Measurements from ENCODE around the gene EMILIN2. TPM values are rescaled to one million over a fixed set of nuclear protein-coding genes. Genes with fewer than 3 reads are reported as not detected.

EMILIN2 gene
- total RNA-seq, 1 experiment from 2014 or later = 20.0 TPM

GRCh38 chr18:2921778-2922177, 75.0 kb downstream of the EMILIN2 start:
- Histone ChIP-seq H4K20me1 (ENCODE audit: control insufficient read depth, insufficient read depth, insufficient read length) (no peaks in the 10 kb centered on the region), H3K9ac (ENCODE audit: extremely low read depth, insufficient read length, low read length) (no peak overlapping the region), H3K18ac (ENCODE audit: insufficient read length, low read depth, low read length) (no peak overlapping the region), H3K23ac (ENCODE audit: insufficient read length, low read depth, low read length) (no peak overlapping the region), H2BK12ac (ENCODE audit: insufficient read length, low read depth, low read length) (no peak overlapping the region), H2BK15ac (ENCODE audit: low read depth, low read length) (no peak overlapping the region), H2BK20ac (ENCODE audit: low read depth, low read length, poor library complexity, severe bottlenecking) (no peak overlapping the region), H2AK5ac (ENCODE audit: insufficient read length, low read length) (no peak overlapping the region), H3K79me2 (ENCODE audit: insufficient read depth, low read length) (no peaks in the 10 kb centered on the region), H3K27ac (ENCODE audit: insufficient read length, low read depth, low read length) (no peak overlapping the region), H3K4me1 (ENCODE audit: insufficient read depth, low read length) (no peaks in the 10 kb centered on the region), H3K79me1 (ENCODE audit: insufficient read depth, low read depth, low read length, poor library complexity, severe bottlenecking) (no peaks in the 10 kb centered on the region), H3K27me3 (ENCODE audit: insufficient read depth, low read length) (no peaks in the 10 kb centered on the region), H2BK5ac (ENCODE audit: insufficient read length, low read length) (no peak overlapping the region), H4K8ac (replicated peaks; ENCODE audit: insufficient read length, low read depth, low read length) (no peak overlapping the region), H3K23me2 (ENCODE audit: insufficient read length, low read depth, low read length, poor library complexity, severe bottlenecking) (no peaks in the 10 kb centered on the region), H3K9me3 (ENCODE audit: control insufficient read depth, low read depth, low read length) (no peaks in the 10 kb centered on the region), H3T11ph (ENCODE audit: low read length) (no peak overlapping the region), H3K4me2 (ENCODE audit: insufficient read depth, insufficient read length, low read length) (no peak overlapping the region), H3K14ac (ENCODE audit: insufficient read depth, low read length) (no peak overlapping the region), H4K5ac (ENCODE audit: insufficient read length, low read depth, low read length) (no peak overlapping the region), H4K91ac (ENCODE audit: insufficient read length, low read depth, low read length) (no peak overlapping the region), H2AFZ (ENCODE audit: low read length) (no peak overlapping the region), H3K4ac (ENCODE audit: low read depth, low read length) (no peak overlapping the region), H2BK120ac (ENCODE audit: low read depth, low read length, poor library complexity, severe bottlenecking) (no peak overlapping the region), H3K56ac (ENCODE audit: insufficient read length, low read depth, low read length) (no peak overlapping the region)
- TF ChIP-seq CTCF (conservative IDR thresholded peaks at IDR 0.05) = no peak
- no CpG with 5 or more reads among the region's 14 CpGs for WGBS (ENCODE audit: extremely low coverage, insufficient read length, low lambda C conversion rate)
- Mint-ChIP-seq H3K27ac (no peak overlapping the region), H3K4me3 (no peak overlapping the region), H3K27me3 (ENCODE audit: low read depth) (no peaks in the 10 kb centered on the region), H3K9me3 (no peaks in the 10 kb centered on the region), H3K4me1 (peaks cover 14 to 15% of the 10 kb centered on the region in 2 experiments), H3K36me3 (ENCODE audit: insufficient read depth in 1 of 3, low read depth in 3 of 3) (peaks cover 39 to 69% (median 61%) of the 10 kb centered on the region in 3 experiments; a peak in 6 of 7 replicates)
- DNase-seq = no peak
